ENCODE results near the gene OBSCN.

OBSCN gene

GRCh38 chr1:228362141-228362883 lies 154.5 kb downstream of the OBSCN start:
- DNase-seq: peak; percentile 4

DNA sequence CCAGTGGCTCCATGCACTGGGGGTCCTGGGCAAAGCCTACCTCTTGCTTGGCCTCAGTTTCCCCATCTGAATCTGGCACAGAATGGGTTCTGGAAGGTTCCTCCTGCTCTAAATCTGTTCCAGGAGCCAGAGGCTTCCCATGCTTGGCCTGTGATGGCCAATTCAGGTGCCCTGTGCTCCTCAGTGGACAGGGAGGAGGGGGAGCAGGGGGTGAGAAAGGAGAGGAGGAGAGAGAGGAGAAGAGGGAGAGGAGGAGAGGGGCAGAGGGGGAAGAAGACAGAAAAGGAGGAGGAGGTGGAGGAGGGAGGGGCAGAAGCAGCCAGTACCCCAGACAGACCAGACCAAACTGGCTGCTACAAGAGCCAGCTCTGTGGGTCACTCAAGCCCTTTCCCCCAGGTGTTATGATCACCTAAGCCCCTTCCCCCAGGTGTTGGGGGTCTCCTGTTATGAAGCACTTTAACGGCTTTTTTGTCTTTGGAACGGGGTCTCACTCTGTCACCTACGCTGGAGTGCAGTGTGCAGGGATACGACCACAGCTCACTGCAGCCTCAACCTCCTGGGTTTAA lies 155.1 kb downstream of the OBSCN start:
- DNase-seq: no peak

- DNase-seq: no peak
Measured at GRCh38 chr1:228363686-228364067, 155.8 kb downstream of the OBSCN start.

GRCh38 chr1:228364068-228364705 lies 156.3 kb downstream of the OBSCN start:
- DNase-seq: no peak

DNA sequence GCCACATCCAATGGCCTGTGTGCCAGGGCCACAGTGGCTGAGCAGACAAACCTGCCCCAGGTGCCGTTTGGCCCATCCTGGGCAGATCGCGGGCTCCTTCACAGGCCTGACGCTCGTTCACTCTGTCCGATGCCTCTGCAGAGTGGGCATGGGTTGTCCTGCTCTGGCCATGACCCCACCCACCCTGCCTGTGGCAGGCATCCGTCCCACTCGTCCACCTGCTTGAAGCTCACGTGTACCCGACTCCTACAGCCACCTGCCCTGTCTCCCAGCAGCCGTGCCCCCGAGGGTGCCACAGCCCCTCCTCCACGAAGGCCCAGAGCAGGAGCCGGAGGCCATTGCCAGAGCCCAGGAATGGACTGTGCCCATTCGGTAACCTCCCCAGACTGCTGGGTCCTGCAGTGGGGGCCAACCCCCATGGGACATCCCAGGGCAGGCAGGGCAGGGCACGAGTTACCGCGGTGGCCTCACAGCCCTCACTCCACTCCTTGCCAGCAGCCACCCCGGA lies 156.9 kb downstream of the OBSCN start:
- no peak for DNase-seq

GRCh38 chr1:228365271-228366061 lies 157.6 kb downstream of the OBSCN start:
- DNase-seq: no peak

- DNase-seq: no peak
Measured at GRCh38 chr1:228366062-228366865, 158.4 kb downstream of the OBSCN start.

DNA sequence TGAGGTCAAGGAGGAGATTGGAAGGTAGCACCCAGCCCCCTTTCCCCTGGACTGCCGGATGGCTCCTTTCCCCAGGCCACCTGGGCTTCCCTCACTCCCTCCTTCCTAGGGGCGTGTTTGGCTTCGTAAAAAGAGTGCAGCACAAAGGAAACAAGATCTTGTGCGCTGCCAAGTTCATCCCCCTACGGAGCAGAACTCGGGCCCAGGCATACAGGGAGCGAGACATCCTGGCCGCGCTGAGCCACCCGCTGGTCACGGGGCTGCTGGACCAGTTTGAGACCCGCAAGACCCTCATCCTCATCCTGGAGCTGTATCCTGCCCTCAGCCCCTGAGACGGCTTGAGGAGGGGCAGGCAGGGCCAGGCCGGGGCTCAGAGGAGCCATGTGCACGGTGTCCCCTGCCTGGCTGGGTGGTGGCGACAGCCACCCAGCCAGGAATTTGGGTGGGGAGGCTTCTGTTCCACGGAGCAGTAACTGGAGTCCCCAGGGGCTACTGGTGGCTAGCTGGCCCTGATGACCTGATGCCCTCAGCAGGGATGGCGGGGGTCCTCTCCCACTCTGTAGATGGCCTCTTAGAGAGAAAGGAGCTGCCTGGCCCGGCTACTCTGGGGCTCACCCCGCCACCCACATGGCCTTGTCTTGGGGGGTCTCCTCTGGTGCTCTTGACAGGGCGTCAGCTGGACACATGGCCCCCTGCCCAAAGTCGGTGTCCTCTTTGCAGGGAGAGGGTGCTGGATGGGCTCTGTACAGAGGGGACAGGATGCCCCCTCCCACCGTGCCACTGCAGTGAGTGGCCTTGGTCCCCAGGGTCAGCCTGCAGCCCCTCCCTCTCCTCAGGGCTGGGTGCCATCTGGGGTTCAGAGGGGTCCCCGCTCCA lies 159.3 kb downstream of the OBSCN start:
- no peak for DNase-seq

DNA sequence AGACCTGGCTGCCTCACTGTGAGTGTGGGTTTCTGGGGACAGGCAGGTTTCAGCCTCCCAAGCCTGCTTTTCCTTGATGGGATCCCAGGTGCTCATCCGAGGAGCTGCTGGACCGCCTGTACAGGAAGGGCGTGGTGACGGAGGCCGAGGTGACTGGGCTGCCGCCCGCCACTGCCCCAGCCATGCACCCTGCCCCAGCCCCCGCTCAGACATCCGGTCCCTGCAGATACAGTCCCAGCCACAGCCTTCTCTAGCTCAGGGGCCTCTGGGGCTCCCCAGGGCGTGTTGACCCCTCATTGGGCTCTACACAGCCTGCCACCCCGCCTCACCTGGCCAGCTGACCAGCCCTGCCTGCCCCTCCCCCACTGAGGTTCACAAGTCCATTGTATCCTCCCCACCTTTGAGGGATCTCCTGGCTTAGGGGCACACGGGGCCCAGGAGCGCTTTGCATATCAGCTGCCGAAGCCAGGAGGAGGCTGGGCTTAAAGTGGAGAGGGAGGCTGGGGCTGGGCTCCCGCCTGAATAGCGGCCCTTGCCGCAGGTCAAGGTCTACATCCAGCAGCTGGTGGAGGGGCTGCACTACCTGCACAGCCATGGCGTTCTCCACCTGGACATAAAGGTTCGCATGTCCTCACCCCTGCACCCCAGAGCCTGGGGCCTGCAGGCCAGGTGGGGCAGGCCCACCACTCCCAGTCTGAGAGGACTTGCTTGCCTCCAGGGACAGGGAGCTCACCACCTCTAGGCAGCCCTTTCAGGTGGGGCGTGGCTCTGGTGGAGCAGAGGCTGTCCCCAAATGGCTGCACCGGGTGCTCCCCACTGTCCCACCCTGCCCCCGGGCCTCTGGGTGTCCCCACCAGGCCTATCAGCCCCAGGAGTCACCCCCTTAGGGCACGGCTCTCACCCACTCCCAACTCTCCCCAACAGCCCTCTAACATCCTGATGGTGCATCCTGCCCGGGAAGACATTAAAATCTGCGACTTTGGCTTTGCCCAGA lies 160.3 kb downstream of the OBSCN start:
- DNase-seq: no peak

GRCh38 chr1:228368801-228369607 lies 161.2 kb downstream of the OBSCN start:
- DNase-seq: no peak

DNA sequence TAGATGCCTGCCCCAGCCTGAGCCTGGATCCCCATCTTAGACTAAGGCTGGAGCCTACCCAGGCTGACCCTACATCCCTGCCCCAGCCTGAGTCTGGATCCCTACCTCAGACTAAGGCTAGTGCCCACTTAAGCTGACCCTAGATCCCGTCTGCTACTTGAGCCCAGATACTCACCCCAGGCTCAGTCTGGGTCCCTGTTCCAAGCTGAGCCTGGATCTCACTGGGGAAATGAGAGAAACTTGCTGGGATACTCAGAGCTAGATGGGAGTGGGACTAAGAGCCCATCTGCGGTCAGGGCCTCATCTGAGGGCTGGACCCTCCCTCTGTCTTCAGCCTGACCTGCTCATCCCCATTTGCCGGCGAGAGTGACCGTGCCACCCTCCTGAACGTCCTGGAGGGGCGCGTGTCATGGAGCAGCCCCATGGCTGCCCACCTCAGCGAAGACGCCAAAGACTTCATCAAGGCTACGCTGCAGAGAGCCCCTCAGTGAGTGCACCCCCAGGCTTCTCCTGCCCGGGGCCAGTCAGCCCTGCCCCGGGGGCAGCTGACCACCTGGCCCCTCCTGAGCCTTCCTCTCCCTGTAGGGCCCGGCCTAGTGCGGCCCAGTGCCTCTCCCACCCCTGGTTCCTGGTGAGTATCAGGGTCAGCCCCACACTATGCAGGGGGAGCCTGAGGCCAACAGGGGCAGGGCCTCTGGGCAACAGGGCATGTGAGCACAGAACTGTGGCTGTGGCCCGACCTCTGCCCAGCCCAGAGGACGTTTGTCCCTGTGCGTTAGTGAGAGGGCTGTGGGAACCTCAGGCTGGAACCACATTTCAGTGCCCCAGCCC lies 162.0 kb downstream of the OBSCN start:
- no peak for DNase-seq

DNA sequence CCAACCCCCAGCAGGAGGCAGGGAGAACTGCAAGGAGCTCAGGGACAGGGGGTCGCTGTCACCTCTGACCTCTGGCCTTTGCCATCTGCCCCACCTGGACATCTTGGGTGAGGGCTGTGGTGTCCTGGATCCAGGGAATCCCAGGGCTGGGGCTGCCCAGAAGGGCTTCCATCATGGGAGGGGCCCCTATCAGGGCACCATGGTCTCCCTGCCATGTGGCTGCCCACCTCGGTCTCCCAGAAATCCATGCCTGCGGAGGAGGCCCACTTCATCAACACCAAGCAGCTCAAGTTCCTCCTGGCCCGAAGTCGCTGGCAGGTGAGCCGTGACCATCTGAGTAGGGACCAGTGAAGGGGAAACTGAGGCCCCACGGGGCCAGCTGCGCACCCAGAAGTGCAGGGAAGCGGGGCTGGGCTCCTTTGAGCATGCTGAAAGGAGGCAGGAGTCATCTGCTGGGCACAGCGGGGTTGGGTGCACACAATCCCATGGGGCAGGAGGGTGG lies 162.6 kb downstream of the OBSCN start:
- no peak for DNase-seq

- DNase-seq: no peak
Measured at GRCh38 chr1:228370941-228371740, 163.3 kb downstream of the OBSCN start.

GRCh38 chr1:228371741-228372182 lies 163.9 kb downstream of the OBSCN start:
- DNase-seq: no peak

DNA sequence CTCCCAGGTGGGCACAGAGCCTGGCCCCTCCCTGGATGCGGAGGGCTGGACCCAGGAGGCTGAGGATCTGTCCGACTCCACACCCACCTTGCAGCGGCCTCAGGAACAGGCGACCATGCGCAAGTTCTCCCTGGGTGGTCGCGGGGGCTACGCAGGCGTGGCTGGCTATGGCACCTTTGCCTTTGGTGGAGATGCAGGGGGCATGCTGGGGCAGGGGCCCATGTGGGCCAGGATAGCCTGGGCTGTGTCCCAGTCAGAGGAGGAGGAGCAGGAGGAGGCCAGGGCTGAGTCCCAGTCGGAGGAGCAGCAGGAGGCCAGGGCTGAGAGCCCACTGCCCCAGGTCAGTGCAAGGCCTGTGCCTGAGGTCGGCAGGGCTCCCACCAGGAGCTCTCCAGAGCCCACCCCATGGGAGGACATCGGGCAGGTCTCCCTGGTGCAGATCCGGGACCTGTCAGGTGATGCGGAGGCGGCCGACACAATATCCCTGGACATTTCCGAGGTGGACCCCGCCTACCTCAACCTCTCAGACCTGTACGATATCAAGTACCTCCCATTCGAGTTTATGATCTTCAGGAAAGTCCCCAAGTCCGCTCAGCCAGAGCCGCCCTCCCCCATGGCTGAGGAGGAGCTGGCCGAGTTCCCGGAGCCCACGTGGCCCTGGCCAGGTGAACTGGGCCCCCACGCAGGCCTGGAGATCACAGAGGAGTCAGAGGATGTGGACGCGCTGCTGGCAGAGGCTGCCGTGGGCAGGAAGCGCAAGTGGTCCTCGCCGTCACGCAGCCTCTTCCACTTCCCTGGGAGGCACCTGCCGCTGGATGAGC lies 164.5 kb downstream of the OBSCN start:
- DNase-seq: no peak

DNA sequence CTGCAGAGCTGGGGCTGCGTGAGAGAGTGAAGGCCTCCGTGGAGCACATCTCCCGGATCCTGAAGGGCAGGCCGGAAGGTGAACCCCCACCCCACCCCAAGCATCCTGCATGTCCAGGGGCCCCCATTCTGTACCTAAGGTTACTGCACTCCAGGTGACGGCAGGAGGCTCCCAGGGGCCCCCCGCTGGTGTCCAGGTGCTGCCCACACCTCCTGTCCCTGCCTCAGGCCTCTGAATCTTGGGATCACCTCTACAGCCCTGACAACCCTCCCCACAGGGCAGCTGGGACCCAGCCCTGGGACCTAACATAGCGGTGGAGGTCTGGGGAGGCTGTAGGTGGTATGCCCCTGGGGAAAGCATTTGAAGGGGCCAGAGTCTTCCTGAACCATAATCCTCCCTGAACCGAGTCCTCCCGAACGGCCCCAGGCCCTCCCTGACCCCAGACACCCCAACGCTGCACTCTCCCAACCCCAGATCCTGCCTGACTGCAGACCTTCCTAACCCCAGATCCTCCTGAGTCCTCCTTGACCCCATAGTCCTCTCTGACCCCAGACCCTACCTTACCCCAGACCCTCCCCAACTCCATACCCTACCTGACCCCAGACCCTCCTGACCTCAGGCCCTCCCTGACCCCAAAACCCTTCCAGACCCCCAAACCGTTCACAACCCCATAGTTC lies 165.3 kb downstream of the OBSCN start:
- DNase-seq: no peak
